ENCODE data around the gene NFATC1.
A peak's percentile ranks its signal among the peaks of the same experiment; 100 is the strongest.

The NFATC1 gene

GRCh38 chr18:79420033-79420745 is 24.5 kb downstream of the NFATC1 start:
- Histone ChIP-seq H3K27ac (ENCODE audit: low read depth, low read length) (no peak overlapping the region), H3K36me3 (ENCODE audit: control insufficient read depth in 5 of 5, insufficient read depth in 5 of 5, low read length in 5 of 5) (peaks cover 0 to 30% (median 23%) of the 10 kb centered on the region in 5 donors), H3K9ac (ENCODE audit: low read length in 5 of 5) (no peak overlapping the region), H3K4me3 (ENCODE audit: low read depth in 1 of 5, low read length in 5 of 5) (no peak overlapping the region), H3K27me3 (ENCODE audit: control insufficient read depth in 5 of 5, insufficient read depth in 4 of 5, low read length in 5 of 5) (no peaks in the 10 kb centered on the region), H3K9me3 (ENCODE audit: control insufficient read depth in 5 of 5, low read length in 5 of 5) (no peaks in the 10 kb centered on the region), H3K4me1 (ENCODE audit: control insufficient read depth in 5 of 5, insufficient read depth in 5 of 5, low read length in 5 of 5) (peaks cover 5 to 38% (median 30%) of the 10 kb centered on the region in 5 donors)

GRCh38 chr18:79421275-79421857 is 25.6 kb downstream of the NFATC1 start:
- H3K36me3 ChIP-seq (ENCODE audit: control insufficient read depth in 5 of 5, insufficient read depth in 5 of 5, low read length in 5 of 5), result peaks cover 0 to 37% (median 26%) of the 10 kb centered on the region in 5 donors
- no peaks in the 10 kb centered on the region for H3K9me3 ChIP-seq (ENCODE audit: control insufficient read depth in 5 of 5, low read length in 5 of 5)
- no peak overlapping the region for H3K9ac ChIP-seq (ENCODE audit: low read length in 5 of 5)
- no peak overlapping the region for H3K27ac ChIP-seq (ENCODE audit: low read depth, low read length)
- H3K4me1 ChIP-seq (ENCODE audit: control insufficient read depth in 5 of 5, insufficient read depth in 5 of 5, low read length in 5 of 5), result peaks cover 5 to 38% (median 30%) of the 10 kb centered on the region in 5 donors
- no peaks in the 10 kb centered on the region for H3K27me3 ChIP-seq (ENCODE audit: control insufficient read depth in 5 of 5, insufficient read depth in 4 of 5, low read length in 5 of 5)
- no peak overlapping the region for H3K4me3 ChIP-seq (ENCODE audit: low read depth in 1 of 5, low read length in 5 of 5)

GRCh38 chr18:79422022-79422782 is 26.5 kb downstream of the NFATC1 start:
- Histone ChIP-seq H3K27ac (ENCODE audit: low read depth, low read length) (no peak overlapping the region), H3K27me3 (ENCODE audit: control insufficient read depth in 5 of 5, insufficient read depth in 4 of 5, low read length in 5 of 5) (no peaks in the 10 kb centered on the region), H3K9ac (ENCODE audit: low read length in 5 of 5) (no peak overlapping the region), H3K36me3 (ENCODE audit: control insufficient read depth in 5 of 5, insufficient read depth in 5 of 5, low read length in 5 of 5) (peaks cover 0 to 38% (median 26%) of the 10 kb centered on the region in 5 donors), H3K4me3 (ENCODE audit: low read depth in 1 of 5, low read length in 5 of 5) (no peak overlapping the region), H3K9me3 (ENCODE audit: control insufficient read depth in 5 of 5, low read length in 5 of 5) (no peaks in the 10 kb centered on the region), H3K4me1 (ENCODE audit: control insufficient read depth in 5 of 5, insufficient read depth in 5 of 5, low read length in 5 of 5) (peaks cover 5 to 38% (median 30%) of the 10 kb centered on the region in 5 donors)

GRCh38 chr18:79422783-79423165 is 27.0 kb downstream of the NFATC1 start:
- Histone ChIP-seq H3K27ac (ENCODE audit: low read depth, low read length) (no peak overlapping the region), H3K4me3 (ENCODE audit: low read depth in 1 of 5, low read length in 5 of 5) (no peak overlapping the region), H3K9me3 (ENCODE audit: control insufficient read depth in 5 of 5, low read length in 5 of 5) (no peaks in the 10 kb centered on the region), H3K36me3 (ENCODE audit: control insufficient read depth in 5 of 5, insufficient read depth in 5 of 5, low read length in 5 of 5) (peaks cover 0 to 38% (median 26%) of the 10 kb centered on the region in 5 donors), H3K4me1 (ENCODE audit: control insufficient read depth in 5 of 5, insufficient read depth in 5 of 5, low read length in 5 of 5) (peaks cover 5 to 38% (median 30%) of the 10 kb centered on the region in 5 donors), H3K27me3 (ENCODE audit: control insufficient read depth in 5 of 5, insufficient read depth in 4 of 5, low read length in 5 of 5) (no peaks in the 10 kb centered on the region), H3K9ac (ENCODE audit: low read length in 5 of 5) (no peak overlapping the region)

- H3K9ac ChIP-seq (ENCODE audit: low read length in 5 of 5), result peak overlapping the region in 1 of 5 donors; percentile 39
- peaks cover 5 to 38% (median 30%) of the 10 kb centered on the region in 5 donors for H3K4me1 ChIP-seq (ENCODE audit: control insufficient read depth in 5 of 5, insufficient read depth in 5 of 5, low read length in 5 of 5)
- no peaks in the 10 kb centered on the region for H3K9me3 ChIP-seq (ENCODE audit: control insufficient read depth in 5 of 5, low read length in 5 of 5)
- H3K27ac ChIP-seq (ENCODE audit: low read depth, low read length), result no peak overlapping the region
- H3K4me3 ChIP-seq (ENCODE audit: low read depth in 1 of 5, low read length in 5 of 5), result no peak overlapping the region
- peaks cover 0 to 31% (median 26%) of the 10 kb centered on the region in 5 donors for H3K36me3 ChIP-seq (ENCODE audit: control insufficient read depth in 5 of 5, insufficient read depth in 5 of 5, low read length in 5 of 5)
- H3K27me3 ChIP-seq (ENCODE audit: control insufficient read depth in 5 of 5, insufficient read depth in 4 of 5, low read length in 5 of 5), result no peaks in the 10 kb centered on the region
Observed at GRCh38 chr18:79423211-79424007, 27.7 kb downstream of the NFATC1 start.

GRCh38 chr18:79424008-79424565 is 28.4 kb downstream of the NFATC1 start:
- Histone ChIP-seq H3K9me3 (ENCODE audit: control insufficient read depth in 5 of 5, low read length in 5 of 5) (no peaks in the 10 kb centered on the region), H3K27me3 (ENCODE audit: control insufficient read depth in 5 of 5, insufficient read depth in 4 of 5, low read length in 5 of 5) (no peaks in the 10 kb centered on the region), H3K4me3 (ENCODE audit: low read depth in 1 of 5, low read length in 5 of 5) (peak overlapping the region in 1 of 5 donors; percentile 6), H3K9ac (ENCODE audit: low read length in 5 of 5) (peak overlapping the region in 2 of 5 donors; percentile 39 to 61), H3K36me3 (ENCODE audit: control insufficient read depth in 5 of 5, insufficient read depth in 5 of 5, low read length in 5 of 5) (peaks cover 0 to 28% (median 24%) of the 10 kb centered on the region in 5 donors), H3K4me1 (ENCODE audit: control insufficient read depth in 5 of 5, insufficient read depth in 5 of 5, low read length in 5 of 5) (peaks cover 5 to 38% (median 30%) of the 10 kb centered on the region in 5 donors), H3K27ac (ENCODE audit: low read depth, low read length) (no peak overlapping the region)

GRCh38 chr18:79424880-79425568 is 29.3 kb downstream of the NFATC1 start:
- Histone ChIP-seq H3K27ac (ENCODE audit: low read depth, low read length) (no peak overlapping the region), H3K4me1 (ENCODE audit: control insufficient read depth in 5 of 5, insufficient read depth in 5 of 5, low read length in 5 of 5) (peaks cover 5 to 35% (median 30%) of the 10 kb centered on the region in 5 donors), H3K4me3 (ENCODE audit: low read depth in 1 of 5, low read length in 5 of 5) (no peak overlapping the region), H3K9me3 (ENCODE audit: control insufficient read depth in 5 of 5, low read length in 5 of 5) (no peaks in the 10 kb centered on the region), H3K36me3 (ENCODE audit: control insufficient read depth in 5 of 5, insufficient read depth in 5 of 5, low read length in 5 of 5) (peaks cover 0 to 27% (median 26%) of the 10 kb centered on the region in 5 donors), H3K9ac (ENCODE audit: low read length in 5 of 5) (no peak overlapping the region), H3K27me3 (ENCODE audit: control insufficient read depth in 5 of 5, insufficient read depth in 4 of 5, low read length in 5 of 5) (no peaks in the 10 kb centered on the region)

- Histone ChIP-seq H3K9me3 (ENCODE audit: control insufficient read depth in 5 of 5, low read length in 5 of 5) (no peaks in the 10 kb centered on the region), H3K27me3 (ENCODE audit: control insufficient read depth in 5 of 5, insufficient read depth in 4 of 5, low read length in 5 of 5) (no peaks in the 10 kb centered on the region), H3K36me3 (ENCODE audit: control insufficient read depth in 5 of 5, insufficient read depth in 5 of 5, low read length in 5 of 5) (peaks cover 0 to 23% (median 21%) of the 10 kb centered on the region in 5 donors), H3K4me1 (ENCODE audit: control insufficient read depth in 5 of 5, insufficient read depth in 5 of 5, low read length in 5 of 5) (peaks cover 5 to 32% (median 30%) of the 10 kb centered on the region in 5 donors), H3K27ac (ENCODE audit: low read depth, low read length) (no peak overlapping the region), H3K4me3 (ENCODE audit: low read depth in 1 of 5, low read length in 5 of 5) (no peak overlapping the region), H3K9ac (ENCODE audit: low read length in 5 of 5) (no peak overlapping the region)
Observed at GRCh38 chr18:79425569-79425886, 29.8 kb downstream of the NFATC1 start.

All from subcutaneous abdominal adipose tissue (tissue), 5 donors.